Middle frontal gyrus (tissue), 1 donor: ENCODE data around the gene NIPAL3.
"Not testable (repeated sequence)": the region's sequence is repeated elsewhere in the genome, so short reads cannot be mapped to it uniquely, and the experiment has no call there.

ENCODE experiments used
- DNase-seq: peaks from one replicate; pipeline ENCODE4 v3.0.0-alpha.2; 2015; ENCODE audit warnings: low spot score; ENCODE audit errors: extremely low spot score

The NIPAL3 gene

DNA sequence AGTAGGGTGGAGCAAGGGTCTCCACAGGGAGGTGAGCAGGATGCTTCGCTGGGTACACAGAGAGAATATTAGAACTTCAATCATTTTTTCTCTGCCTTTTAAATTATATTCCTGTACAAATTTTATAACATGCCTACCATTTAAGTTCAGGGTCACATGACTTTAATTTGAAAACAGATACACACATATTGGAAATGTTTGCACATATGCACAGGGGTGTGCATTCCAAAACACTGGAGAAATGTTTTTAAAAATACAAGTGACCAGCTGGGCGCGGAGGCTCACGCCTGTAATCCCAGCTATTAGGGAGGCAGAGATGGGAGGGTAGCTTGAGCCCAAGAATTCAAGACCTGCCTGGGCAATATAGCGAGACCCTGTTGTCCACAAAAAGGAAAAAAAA lies 39.7 kb downstream of the NIPAL3 start:
- DNase-seq: no peak

DNA sequence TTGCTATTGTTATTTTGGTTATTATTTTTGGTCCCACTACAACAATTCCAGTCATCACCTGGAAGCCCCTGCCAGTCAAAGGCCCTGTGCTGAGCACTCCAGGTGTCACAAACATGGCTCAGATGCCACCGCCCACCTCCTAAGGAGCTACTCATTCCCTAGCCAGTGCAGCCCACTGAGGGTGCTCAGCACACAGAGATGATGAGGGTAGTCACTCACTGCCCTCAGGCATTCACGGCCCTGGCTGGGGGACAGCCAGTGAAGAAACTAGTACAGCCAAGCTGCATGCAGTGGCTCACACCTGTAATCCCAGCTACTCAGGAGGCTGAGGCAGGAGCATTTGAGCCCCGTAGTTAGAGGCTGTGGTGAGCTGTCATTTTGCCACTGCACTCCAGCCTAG lies 42.3 kb downstream of the NIPAL3 start:
- no peak for DNase-seq

DNA sequence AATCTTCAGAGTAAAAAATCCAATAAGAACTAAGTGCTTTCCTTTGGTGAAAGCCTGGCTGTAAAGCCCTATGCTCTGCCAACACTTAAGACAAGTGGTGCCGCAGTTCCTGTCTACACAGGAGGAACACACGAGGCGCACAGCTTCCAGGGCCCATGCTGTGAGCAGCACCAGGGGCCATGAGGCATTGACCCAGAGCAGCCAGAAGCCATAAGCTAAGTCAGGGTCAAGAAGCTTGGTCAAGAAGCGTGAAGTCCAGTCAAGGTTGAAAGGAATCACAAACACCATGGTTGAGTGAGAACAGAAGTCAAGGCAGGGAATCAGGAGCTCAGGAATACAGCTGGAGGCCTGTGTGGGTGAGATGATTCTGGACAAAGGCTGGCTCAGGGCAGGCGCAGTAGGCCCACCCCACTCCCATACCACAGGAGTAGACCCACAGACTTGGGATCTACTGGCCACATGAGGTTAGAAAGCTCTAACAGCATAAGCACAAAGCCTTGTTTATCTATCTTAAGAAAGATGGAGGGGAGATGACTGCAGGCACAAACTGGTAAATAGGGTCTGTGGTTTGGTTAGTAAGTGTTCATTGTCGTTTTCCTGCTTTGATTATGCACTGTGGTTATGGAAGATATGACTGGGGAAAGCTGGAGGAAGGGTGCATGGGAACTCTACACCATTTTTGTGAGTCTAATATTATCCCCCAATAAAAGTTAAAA lies 44.1 kb downstream of the NIPAL3 start:
- no peak for DNase-seq

DNA sequence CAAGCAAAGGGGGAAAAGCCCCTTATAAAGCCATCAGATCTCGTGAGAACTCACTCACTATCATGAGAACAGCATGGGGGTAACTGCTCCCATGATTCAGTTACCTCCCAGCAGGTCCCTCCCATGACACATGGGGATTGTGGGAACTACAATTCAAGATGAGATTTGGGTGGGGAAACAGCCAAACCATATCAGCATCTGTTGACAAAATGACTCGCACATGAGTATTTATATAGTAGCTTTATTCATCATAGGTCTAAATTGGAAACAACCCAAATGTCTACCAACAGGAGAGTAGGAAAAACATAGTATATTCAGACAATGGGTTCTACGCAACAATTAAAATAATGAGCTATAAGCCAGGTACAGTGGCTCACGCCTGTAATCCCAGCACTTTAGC lies 46.5 kb downstream of the NIPAL3 start:
- not testable (repeated sequence) for DNase-seq

DNA sequence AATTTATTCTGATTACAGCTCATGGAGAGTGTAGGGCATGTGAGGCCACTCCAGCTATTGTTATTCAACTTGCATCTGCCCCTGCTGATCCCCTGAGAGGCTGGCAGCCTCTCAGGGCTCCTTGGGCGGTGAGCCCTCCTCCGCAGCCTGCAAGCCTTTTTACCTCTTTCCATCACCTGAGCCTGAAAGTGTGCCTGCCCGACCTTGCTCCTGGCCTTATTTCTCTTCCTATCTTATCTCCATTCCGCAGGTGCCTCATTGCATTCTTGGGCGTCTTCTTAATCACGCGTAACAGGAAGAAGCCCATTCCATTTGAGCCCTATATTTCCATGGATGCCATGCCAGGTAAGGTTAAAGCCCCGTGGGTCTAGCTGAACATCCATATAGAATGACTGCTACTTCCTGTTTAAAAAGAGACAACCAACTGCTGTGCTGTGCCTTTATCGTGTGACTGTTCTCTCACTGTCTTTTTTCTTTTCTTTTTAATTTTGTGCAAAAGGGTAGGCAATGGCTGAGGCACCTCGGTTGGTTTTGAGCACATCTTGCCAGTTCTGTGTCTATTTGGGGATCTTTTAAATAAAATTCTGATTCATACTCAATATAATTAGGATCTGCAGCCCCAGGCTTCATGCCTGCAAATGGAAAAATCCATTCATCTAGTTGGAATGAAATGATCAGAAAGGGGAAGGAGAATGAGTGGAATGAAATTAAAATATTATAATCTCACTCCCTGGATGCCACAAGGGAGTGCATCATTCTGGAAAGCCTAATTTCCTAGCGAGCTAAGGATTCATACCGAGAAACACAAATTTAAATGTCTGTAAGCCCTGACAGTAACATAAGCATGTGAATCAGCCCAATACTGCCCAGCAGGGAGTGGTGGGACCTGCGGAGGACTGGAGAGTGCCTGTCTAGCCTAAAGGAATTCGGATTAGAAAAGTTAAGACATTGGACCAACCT lies 48.5 kb downstream of the NIPAL3 start:
- no peak for DNase-seq

DNA sequence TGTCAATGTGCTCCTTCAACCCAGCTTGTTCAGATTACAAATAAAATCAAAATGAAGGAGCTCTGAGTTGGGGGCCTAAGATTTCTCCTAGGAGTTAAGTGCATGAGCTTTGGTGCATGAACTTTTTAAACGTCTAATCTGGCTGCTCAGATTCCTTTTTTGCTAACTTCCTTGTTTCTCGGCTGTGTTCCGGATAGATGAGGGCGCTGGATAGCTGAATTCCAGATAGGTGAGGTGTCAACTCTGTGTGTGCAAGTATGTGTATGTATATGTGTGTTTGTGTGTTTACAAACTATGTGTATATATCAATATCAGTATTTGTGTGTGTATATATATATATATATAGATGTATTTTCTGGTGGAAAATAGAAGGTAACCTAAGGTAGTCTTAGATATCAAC lies 49.5 kb downstream of the NIPAL3 start:
- no peak for DNase-seq

DNA sequence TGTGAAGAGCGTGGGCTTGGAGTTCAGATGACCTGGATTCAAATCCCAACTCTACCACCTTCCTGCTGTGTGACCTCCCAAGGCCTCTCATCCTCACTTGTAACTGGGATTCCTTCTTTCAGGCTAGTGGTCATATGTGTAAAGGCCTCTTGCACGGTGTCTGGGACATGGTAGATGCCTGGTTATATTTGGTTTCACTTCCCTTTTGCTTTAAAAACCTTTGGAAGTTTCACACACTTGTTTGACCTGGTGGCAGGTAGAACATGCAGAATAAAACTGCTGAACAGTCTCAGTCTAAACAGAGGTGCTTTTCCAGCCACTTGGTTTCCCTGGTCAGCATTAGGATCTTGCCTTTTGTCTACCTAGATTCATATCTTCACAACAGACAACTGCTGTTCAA lies 50.0 kb downstream of the NIPAL3 start:
- no peak for DNase-seq

DNA sequence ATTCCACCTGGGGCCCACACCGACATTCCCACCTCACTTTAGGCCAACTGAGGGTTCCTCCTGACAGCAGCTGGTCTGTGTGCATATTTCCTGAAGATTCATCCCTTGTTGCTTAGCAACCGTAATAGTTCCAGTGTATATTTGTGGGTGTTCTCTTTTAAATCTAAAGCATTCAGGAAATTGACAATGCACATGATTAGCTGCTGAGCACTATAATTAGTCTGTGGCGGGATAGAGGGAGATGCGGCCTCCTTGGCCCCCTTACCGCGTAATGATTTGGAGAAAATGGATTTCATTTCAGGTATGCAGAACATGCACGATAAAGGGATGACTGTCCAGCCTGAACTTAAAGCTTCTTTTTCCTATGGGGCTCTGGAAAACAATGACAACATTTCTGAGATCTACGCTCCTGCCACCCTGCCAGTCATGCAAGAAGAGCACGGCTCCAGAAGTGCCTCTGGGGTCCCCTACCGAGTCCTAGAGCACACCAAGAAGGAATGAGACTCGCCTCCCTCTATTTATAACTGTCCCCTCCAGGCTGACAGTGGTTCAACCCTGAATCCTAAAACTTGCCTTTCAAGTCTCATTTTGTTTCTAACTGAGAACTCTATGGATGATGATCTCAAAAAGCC lies 53.2 kb downstream of the NIPAL3 start:
- DNase-seq: no peak

DNA sequence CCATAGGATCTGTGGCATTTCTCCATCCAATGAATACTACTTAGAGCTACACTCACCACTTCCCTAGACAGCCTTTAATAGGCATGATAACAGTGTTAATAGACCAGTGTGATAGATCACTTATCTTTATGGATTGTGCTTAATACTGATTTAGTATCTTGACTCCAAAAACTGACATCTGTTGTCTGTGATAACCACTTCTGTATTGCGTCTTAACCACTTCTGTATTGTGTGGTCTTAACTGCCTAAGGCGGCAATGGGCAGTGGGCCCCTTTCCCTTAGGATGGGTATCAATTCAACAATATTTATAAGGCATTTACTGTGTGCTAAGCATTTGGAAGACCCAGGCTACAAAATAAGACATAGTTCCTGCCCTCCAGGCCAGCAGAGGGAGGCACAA lies 55.0 kb downstream of the NIPAL3 start:
- no peak for DNase-seq

DNA sequence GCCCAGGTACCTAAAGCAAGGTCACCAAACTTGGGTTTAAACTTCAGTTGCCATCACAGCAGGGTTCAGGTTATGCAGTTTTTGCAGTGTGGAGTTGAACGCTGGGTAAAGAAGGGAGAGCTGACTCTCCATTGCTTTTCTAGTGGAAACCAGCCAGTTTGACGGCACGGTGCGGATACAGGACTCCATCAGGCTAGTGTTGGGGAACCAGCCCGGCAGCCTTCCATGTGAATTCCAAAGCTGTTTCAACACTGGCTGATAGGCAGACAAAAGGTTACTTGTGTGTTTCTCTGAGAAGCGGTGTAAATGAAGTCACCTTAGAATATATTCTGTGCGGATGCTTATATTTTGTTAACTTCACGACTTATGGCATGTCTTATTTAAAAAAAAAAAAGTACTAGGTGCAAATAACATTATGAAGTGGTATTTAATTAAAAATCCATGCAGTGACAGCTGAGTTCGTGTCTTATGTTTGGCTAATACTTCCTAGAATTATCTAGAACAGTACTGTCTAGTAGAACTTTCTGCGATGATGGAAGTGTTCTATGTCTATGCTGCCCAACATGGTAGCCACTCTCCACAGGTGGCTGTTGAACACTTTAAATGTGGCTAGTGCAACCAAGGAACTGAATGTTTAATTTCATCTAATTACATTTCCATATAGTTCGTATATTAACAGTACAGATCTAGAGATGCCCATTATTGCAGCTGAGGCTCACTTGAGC lies 57.1 kb downstream of the NIPAL3 start:
- no peak for DNase-seq

DNA sequence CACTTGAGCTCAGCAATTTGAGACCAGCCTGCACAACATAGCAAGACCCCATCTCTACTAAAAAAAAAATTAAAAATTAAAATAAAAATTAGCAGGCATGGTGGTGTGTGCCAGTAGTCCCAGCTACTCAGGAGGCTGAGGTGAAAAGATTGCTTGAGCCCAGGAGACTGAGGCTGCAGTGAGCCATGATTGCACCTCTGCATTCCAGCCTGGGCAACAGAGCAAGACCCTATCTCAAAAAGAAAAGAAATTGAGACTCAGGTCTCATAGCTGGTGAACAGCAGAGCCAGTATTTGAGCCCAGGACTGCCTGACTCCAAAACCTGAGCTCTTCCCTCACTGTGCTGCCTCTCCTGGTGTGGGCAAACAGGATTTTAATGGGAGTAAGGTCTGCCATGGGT lies 58.6 kb downstream of the NIPAL3 start:
- DNase-seq: no peak

DNA sequence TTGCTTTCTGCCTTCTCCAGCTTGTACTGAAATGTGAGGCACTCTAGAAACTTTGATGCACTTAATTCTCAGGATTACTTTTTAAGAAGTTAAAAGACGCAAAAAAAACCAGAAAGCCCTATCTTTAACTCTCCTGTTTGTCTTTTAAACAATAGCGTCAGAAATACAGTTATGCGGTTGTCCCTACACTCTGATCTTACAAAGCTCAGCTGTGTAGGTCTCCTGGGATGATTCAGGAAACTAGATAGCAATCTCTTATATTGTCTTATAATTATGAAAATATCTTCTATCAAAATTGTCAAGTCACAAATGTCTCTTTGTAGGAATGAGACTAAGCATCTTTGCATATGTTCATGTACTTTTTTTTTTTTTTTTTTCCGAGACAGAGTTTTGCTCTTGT lies 60.1 kb downstream of the NIPAL3 start:
- DNase-seq: no peak

DNA sequence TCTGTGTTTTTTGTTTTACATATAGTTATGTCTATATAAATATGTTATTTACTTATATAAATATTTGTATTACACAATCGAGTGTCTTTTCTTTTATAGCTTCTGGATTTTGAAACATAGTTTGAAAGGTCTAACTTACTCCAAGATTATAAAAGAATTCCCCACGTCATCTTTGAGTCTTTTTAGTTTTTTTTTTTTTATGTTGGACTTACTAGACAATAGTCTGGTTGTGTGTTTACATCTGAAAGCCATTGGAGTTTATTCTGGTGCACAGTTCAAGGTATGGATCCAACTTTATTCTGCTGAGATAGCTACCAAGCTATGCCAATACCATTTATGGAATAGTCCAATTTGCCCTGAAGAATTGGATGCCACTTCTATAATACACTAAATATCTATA lies 61.0 kb downstream of the NIPAL3 start:
- no peak for DNase-seq

DNA sequence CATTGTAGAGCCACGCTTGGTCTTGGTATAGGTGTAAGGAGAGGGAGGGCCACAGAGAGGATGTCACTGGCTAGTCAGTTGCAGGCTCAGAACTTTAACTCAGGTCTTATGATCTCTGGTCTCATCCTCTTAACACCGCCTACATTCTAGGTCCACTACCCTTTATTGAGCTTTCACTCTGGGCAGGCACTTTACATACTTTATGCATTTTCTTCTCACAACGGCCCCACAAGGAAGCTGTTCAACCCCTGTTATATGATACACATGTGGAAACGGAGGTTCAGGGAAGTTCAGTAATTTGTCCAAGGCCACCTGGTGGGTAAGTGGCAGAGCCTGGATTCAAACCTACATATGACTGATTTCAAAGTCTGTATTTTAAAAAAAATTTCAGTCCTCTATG lies 61.7 kb downstream of the NIPAL3 start:
- no peak for DNase-seq

DNA sequence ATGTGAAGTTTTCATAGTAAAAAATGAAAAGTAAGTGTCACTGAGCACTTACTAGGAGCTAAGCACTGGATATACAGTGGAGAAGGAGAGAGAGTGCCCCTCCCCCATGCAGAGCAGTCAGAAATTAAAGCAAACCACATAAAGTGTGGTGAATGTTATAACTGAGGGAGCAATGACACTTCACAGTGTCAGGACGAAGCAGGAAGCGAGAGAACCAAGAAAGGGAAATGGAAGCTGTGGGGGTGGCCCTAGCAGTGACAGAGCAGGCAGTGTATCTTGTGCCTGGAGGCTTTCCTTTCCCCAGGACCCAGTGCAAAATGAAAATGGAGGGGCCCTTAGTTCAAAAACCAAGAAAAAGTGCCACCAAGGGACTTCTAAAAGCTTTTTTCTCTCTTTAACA lies 65.5 kb downstream of the NIPAL3 start:
- no peak for DNase-seq

DNA sequence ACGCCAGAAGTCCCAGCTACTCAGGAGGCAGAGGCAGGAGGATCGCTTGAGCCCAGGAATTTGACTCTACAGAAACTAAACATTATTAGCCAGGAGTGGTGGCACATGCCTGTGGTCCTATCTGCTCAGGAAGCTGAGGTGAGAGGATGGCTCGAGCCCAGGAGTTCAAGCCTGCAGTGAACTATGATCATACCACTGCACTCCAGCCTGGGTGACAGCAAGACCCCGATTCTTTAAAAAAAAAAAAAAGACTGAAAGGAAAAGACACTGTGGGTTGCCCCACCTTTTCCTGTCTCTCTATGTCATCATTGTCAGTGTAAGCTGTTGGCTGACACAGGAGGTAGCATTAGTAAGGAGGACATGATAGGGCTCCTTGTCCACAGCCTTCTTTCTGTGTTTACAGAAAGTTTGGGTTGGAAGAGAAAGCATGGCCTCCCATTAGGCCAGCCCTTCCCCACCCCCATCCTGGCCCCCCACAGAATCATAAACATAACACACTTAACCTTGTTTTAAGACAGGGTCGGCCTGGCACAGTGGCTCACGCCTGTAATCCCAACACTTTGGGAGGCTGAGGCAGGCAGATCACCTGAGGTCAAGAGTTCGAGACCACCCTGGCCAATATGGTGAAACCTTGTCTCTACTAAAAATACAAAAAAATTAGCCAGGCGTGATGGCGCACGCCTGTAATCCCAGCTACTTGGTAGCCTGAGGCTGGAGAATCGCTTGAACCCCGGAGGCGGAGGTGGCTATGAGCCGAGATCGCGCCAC lies 66.4 kb downstream of the NIPAL3 start:
- DNase-seq: no peak

DNA sequence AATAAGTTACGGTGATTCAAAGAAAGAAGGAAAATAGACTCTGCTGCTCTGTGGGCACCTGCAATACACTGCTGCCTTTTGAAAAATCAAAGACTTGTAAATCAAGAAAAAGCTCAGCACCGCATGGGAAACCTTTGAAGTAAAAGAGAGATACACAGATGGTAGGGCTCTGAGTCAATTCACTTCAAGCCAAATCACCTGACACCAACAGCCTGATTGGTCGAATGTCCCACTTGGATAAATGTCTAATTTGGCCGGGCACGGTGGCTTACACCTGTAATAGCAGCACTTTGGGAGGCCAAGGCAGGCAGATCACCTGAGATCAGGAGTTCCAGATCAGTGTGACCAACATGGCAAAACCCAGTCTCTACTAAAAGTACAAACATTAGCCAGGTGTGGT lies 67.8 kb downstream of the NIPAL3 start:
- no peak for DNase-seq

DNA sequence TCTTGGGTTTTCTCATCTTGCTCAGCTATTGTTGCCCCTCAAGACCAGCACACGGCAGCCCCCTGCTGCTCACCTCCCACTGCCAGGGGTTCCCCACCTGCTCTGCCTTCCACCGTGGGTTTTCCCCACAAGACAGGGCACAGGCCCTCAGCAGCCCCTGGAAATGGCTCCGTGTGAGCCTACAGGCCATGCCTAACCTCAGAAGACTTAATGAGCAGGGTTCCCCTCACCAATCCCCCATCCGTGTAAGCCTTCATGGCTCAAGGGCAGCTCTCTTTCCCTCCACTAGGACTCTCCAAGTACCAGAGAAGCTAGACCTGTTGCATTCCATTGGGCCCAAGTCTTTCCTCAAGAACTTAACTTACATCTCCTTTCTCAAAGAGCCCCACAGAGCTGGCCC lies 68.6 kb downstream of the NIPAL3 start:
- no peak for DNase-seq

DNA sequence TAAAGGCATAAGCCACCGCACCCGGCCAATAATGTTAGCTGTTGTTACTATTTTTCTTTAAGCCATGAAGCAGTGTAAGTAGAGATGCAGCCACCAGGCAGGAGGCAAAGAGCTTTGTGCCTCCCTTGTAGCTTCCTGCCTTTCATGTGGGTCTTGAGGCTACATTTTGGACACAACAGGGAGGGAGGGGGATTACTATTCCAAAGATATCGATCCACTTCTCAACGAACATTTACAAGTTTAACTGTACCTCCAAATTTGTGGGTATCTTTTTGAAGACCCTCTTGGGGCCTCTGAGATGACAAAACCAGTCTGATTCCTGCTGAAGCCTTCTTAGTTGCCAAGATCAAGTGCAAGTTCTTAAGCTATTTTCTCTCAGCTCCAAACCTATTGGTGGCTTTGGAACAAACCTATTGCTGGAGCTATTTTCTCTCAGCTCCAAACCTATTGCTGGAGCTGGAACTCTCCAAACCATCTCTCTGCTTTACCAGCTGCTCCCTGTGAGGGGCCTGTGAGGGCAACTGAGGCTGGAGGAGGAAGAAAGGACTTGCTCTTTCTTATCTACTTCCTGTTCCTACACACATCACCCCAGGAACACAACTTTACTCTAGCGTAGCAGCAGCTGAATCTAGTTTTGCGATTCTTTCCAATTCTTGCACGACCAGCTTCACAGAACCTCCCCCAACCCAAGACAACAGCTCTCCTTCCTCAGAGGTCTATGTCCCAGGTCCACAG lies 70.9 kb downstream of the NIPAL3 start:
- no peak for DNase-seq

DNA sequence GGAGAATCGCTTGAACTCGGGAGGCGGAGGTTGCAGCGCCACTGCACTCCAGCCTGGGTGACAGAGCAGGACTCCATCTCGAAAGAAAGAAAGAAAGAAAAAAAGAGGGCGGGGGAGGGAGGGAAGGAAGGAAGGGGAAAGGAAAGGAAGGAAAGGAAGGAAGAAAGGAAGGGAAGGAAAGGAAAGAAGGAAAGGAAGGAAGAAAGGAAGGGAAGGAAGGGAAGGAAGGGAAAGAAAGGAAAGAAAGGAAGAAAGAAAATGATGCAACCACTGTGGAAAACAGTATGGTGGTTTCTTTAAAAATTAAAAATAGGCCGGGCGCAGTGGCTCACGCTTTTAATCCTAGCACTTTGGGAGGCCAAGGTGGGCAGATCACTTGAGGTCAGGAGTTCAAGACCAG lies 71.9 kb downstream of the NIPAL3 start:
- DNase-seq: no peak
